SK-N-SH (cell line): Measurements from ENCODE around the gene HIF1A. TPM values are rescaled to one million over a fixed set of nuclear protein-coding genes. Genes with fewer than 3 reads are reported as not detected.

Experiments
- CTCF ChIA-PET: fragments of 300-600, 350-600 bp; formaldehyde crosslinking; extraction: SDS; loops from one replicate; lab custom pipeline; 2021; lab: Yijun Ruan, JAX
- POLR2A ChIA-PET: fragments of 350-600 bp; sonication (Branson Sonifier 250); formaldehyde crosslinking; extraction: SDS; loops from one replicate; lab custom pipeline; 2020; ENCODE audit warnings: antibody characterized with exemption, inconsistent platforms; lab: Yijun Ruan, JAX
- DNase-seq: peaks from one replicate; pipeline ENCODE4 v3.0.0; 2012
- H2AFZ ChIP-seq: fragments of 200-600 bp; sonication (generic); 2 replicates; pipeline ENCODE4 v1.8.1; 2016; ENCODE audit warnings: antibody characterized with exemption, mild to moderate bottlenecking, low read depth
- H3F3A ChIP-seq: fragments of 200-600 bp; sonication (generic); replicated peaks from 2 replicates; pipeline ENCODE3; 2016; ENCODE audit warnings: antibody characterized with exemption, mild to moderate bottlenecking; ENCODE audit not compliant: insufficient read depth
- H3K27ac ChIP-seq, 2 experiments: fragments of 200-500 bp in 1 of 2; fragments of 200-600 bp in 1 of 2; sonication (Bioruptor generic) in 1 of 2; sonication (generic), shearing (Covaris generic) in 1 of 2; 2 replicates each; pipeline versions ENCODE4 v1.5.1 to v1.6.1; 2014 to 2016; ENCODE audit warnings: low read depth in 2 of 2, inconsistent platforms in 1 of 2, low read length in 1 of 2, mild to moderate bottlenecking in 1 of 2, mixed read lengths in 1 of 2
- H3K27me3 ChIP-seq: fragments of 200-600 bp; sonication (generic), shearing (Covaris generic); 2 replicates; pipeline ENCODE4 v1.6.1; 2016; ENCODE audit warnings: mixed run types; ENCODE audit not compliant: insufficient read depth
- H3K36me3 ChIP-seq, 2 experiments: fragments of 200-500 bp in 1 of 2; fragments of 200-600 bp in 1 of 2; sonication (Bioruptor generic) in 1 of 2; sonication (generic) in 1 of 2; replicated peaks in 1 of 2; 2 replicates each; pipeline versions ENCODE3 to v1.5.1; 2014 to 2016; ENCODE audit warnings: low read length in 1 of 2, mild to moderate bottlenecking in 1 of 2; ENCODE audit not compliant: insufficient read depth in 2 of 2, control insufficient read depth in 1 of 2
- H3K4me1 ChIP-seq, 2 experiments: fragments of 200-500 bp in 1 of 2; fragments of 200-600 bp in 1 of 2; sonication (Bioruptor generic) in 1 of 2; sonication (generic), shearing (Covaris generic) in 1 of 2; 2 replicates each; pipeline versions ENCODE4 v1.5.1 to v1.6.1; 2014 to 2016; ENCODE audit warnings: low read depth in 1 of 2, low read length in 1 of 2, mixed run types in 1 of 2; ENCODE audit not compliant: insufficient read depth in 2 of 2, control insufficient read depth in 1 of 2
- H3K4me2 ChIP-seq: fragments of 200-600 bp; sonication (generic), shearing (Covaris generic); 2 replicates; pipeline ENCODE4 v1.6.1; 2017; ENCODE audit warnings: mixed run types
- H3K4me3 ChIP-seq, 2 experiments: fragments of 200-500 bp in 1 of 2; fragments of 200-600 bp in 1 of 2; sonication (Bioruptor generic) in 1 of 2; sonication (generic), shearing (Covaris generic) in 1 of 2; 2 replicates each; pipeline versions ENCODE4 v1.5.1 to v1.8.1; 2014 to 2016; ENCODE audit warnings: low read depth in 2 of 2, inconsistent platforms in 1 of 2, low read length in 1 of 2, mild to moderate bottlenecking in 1 of 2, mixed read lengths in 1 of 2, moderate library complexity in 1 of 2
- H3K79me2 ChIP-seq: fragments of 200-600 bp; sonication (generic); 2 replicates; pipeline ENCODE4 v1.8.1; 2017; ENCODE audit warnings: mild to moderate bottlenecking; ENCODE audit not compliant: insufficient read depth
- H3K9ac ChIP-seq: fragments of 200-600 bp; sonication (generic); 2 replicates; pipeline ENCODE4 v1.6.1; 2017; ENCODE audit warnings: mixed run types
- H3K9me2 ChIP-seq: fragments of 200-600 bp; sonication (generic); 2 replicates; pipeline ENCODE4 v1.6.1; 2017; ENCODE audit warnings: mixed run types
- H3K9me3 ChIP-seq: fragments of 200-600 bp; sonication (generic); 2 replicates; pipeline ENCODE4 v1.6.1; 2017; ENCODE audit warnings: mixed run types, mild to moderate bottlenecking, moderate library complexity
- H4K20me1 ChIP-seq: fragments of 200-600 bp; sonication (generic); 2 replicates; pipeline ENCODE4 v1.6.1; 2017; ENCODE audit warnings: mild to moderate bottlenecking, mixed run types; ENCODE audit not compliant: insufficient read depth
- EP300 ChIP-seq, 2 experiments: IDR thresholded peaks; 2 replicates each; pipeline versions ENCODE4 v1.4.0 to v1.6.1; 2012; ENCODE audit warnings: borderline replicate concordance in 1 of 2, low read depth in 1 of 2, low read length in 1 of 2
- GATA2 ChIP-seq: sonication (generic); formaldehyde crosslinking; IDR thresholded peaks from 2 replicates; pipeline ENCODE4 v1.5.0; 2020; ENCODE audit warnings: mild to moderate bottlenecking, missing genetic modification reagents
- MAX ChIP-seq: IDR thresholded peaks from 2 replicates; pipeline ENCODE4 v1.4.0; 2012; ENCODE audit warnings: low read depth
- MEF2A ChIP-seq: IDR thresholded peaks from 2 replicates; pipeline ENCODE4 v1.4.0; 2012; ENCODE audit warnings: low read depth, borderline replicate concordance
- REST ChIP-seq: IDR thresholded peaks from 2 replicates; pipeline ENCODE4 v1.6.1; 2012; ENCODE audit warnings: mild to moderate bottlenecking, low read depth, low read length, moderate library complexity
- RXRA ChIP-seq: IDR thresholded peaks from 2 replicates; pipeline ENCODE4 v1.4.0; 2012; ENCODE audit warnings: low read depth, mild to moderate bottlenecking, borderline replicate concordance
- TEAD4 ChIP-seq: IDR thresholded peaks from 2 replicates; pipeline ENCODE4 v1.4.0; 2012; ENCODE audit warnings: mild to moderate bottlenecking, borderline replicate concordance; ENCODE audit not compliant: insufficient read depth
- USF1 ChIP-seq: IDR thresholded peaks from 2 replicates; pipeline ENCODE4 v1.4.0; 2012; ENCODE audit warnings: low read depth, borderline replicate concordance
- WGBS: methylation state at CpG from one replicate; pipeline ENCODE4 v1.1.6; 2017; ENCODE audit warnings: low lambda C conversion rate; 5-methylcytosine and 5-hydroxymethylcytosine counted together
- polyA plus RNA-seq, 3 experiments: library from polyadenylated mRNA; depleted of rRNA; stranded (reverse); fragments of >200 nt; gene quantifications; 2 replicates each; pipeline ENCODE4 v1.2.3, GENCODE V29; 2012

Gene HIF1A
- polyA plus RNA-seq, 1 of the 3 experiments (the other 2 are of a cell fraction): 20.8 TPM

GRCh38 chr14:61695695-61696527 is 598 bp downstream of the HIF1A start (continued):
- TF ChIP-seq TEAD4: no peak
- peak; percentile 62 for TF ChIP-seq MAX
- TF ChIP-seq EP300 (IDR thresholded peaks at IDR 0.05; ENCODE audit: borderline replicate concordance in 1 of 2, low read depth in 1 of 2, low read length in 1 of 2): no peak
- TF ChIP-seq USF1: no peak
- TF ChIP-seq REST: 0 out of 2 replicates have a peak, but pooled peaks have one; percentile 9
- TF ChIP-seq RXRA: no peak

- peak overlapping the region; percentile 78 to 92 for H3K4me3 ChIP-seq
- 3% methylated on average over 5 of the region's 5 CpGs for WGBS
- no peaks in the 10 kb centered on the region for H3K9me2 ChIP-seq
- peaks cover 64% of the 10 kb centered on the region for H3K79me2 ChIP-seq
- TF ChIP-seq MEF2A (no peak), GATA2 (0 out of 2 replicates have a peak, but pooled peaks have one; percentile 28)
- H3K27ac ChIP-seq: peak overlapping the region; percentile 92 to 98
- ChIA-PET CTCF (interaction anchor here (0.9 to 3.7 kb wide), 6 partner anchors 18 to 226 kb away, joined by 3 to 17 read pairs (median 3); no protein-coding TSS in a partner anchor), POLR2A (interaction anchor here (1.0 to 1.5 kb wide), 2 partner anchors 88 to 225 kb away, joined by 3 read pairs; no protein-coding TSS in a partner anchor)
- peaks cover 57% of the 10 kb centered on the region for H4K20me1 ChIP-seq
- H2AFZ ChIP-seq: no peak overlapping the region
- no peaks in the 10 kb centered on the region for H3K9me3 ChIP-seq
- no peaks in the 10 kb centered on the region for H3K36me3 ChIP-seq
- peak overlapping the region; percentile 69 for H3K4me2 ChIP-seq
- peak overlapping the region; percentile 87 for H3K9ac ChIP-seq
- H3K27me3 ChIP-seq: no peaks in the 10 kb centered on the region
- peaks cover 4% of the 10 kb centered on the region for H3F3A ChIP-seq
- no peak for DNase-seq
- peaks cover 6 to 12% of the 10 kb centered on the region in 2 experiments; a peak in 3 of 4 replicates for H3K4me1 ChIP-seq
These were observed 1.5 kb downstream of the HIF1A start for GRCh38 chr14:61696753-61697318.
